Measurements from ENCODE around the gene HPCAL1. TPM values are rescaled to one million over a fixed set of nuclear protein-coding genes. Genes with fewer than 3 reads are reported as not detected.

The HPCAL1 gene
- total RNA-seq, 3 donors from 2014 or later = 42.0 to 98.1 (median 47.7) TPM

GRCh38 chr2:10465910-10466309 lies 163.2 kb downstream of the HPCAL1 start:
- intact Hi-C loops (cut with DNase I, micrococcal nuclease) = no loop called here
- Histone ChIP-seq H3K9me3 (no peaks in the 10 kb centered on the region), H3K4me3 (no peak overlapping the region), H3K4me1 (ENCODE audit: low read depth) (no peaks in the 10 kb centered on the region), H3K36me3 (ENCODE audit: low read depth) (no peaks in the 10 kb centered on the region)
- no peak for DNase-seq
- no peak for ATAC-seq
- TF ChIP-seq, protein P1, sequence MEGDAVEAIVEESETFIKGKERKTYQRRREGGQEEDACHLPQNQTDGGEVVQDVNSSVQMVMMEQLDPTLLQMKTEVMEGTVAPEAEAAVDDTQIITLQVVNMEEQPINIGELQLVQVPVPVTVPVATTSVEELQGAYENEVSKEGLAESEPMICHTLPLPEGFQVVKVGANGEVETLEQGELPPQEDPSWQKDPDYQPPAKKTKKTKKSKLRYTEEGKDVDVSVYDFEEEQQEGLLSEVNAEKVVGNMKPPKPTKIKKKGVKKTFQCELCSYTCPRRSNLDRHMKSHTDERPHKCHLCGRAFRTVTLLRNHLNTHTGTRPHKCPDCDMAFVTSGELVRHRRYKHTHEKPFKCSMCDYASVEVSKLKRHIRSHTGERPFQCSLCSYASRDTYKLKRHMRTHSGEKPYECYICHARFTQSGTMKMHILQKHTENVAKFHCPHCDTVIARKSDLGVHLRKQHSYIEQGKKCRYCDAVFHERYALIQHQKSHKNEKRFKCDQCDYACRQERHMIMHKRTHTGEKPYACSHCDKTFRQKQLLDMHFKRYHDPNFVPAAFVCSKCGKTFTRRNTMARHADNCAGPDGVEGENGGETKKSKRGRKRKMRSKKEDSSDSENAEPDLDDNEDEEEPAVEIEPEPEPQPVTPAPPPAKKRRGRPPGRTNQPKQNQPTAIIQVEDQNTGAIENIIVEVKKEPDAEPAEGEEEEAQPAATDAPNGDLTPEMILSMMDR (IDR thresholded peaks at IDR 0.05) = no peak

DNA sequence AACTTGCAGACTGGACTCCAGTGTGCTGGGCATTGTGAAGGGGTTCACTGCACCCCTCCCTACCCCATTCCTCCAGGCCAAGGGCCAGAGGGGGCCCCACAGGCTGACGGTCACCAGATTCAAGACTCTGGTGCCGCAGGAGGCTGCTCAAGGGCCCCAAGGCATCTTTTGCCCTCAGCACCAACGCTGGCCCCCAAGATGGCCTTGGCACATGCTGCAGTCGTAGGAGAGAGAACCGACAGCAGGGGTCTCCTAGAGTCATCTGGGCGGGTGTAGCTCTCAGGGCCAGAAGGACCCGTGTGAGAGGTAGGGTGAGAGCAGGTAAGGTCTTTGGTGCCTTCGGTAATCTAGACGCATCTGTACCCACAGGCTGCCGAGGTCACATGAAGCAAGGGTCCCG lies 164.1 kb downstream of the HPCAL1 start:
- intact Hi-C loops (cut with DNase I, micrococcal nuclease) = no loop called here
- ATAC-seq = no peak
- no peaks in the 10 kb centered on the region for H3K9me3 ChIP-seq

GRCh38 chr2:10467401-10467800 lies 164.7 kb downstream of the HPCAL1 start:
- Histone ChIP-seq H3K4me3 (no peak overlapping the region), H3K4me1 (ENCODE audit: low read depth) (no peaks in the 10 kb centered on the region), H3K36me3 (ENCODE audit: low read depth) (no peaks in the 10 kb centered on the region), H3K9me3 (no peaks in the 10 kb centered on the region)
- ATAC-seq = no peak
- intact Hi-C loops (cut with DNase I, micrococcal nuclease) = no loop called here
- TF ChIP-seq, protein P1 (IDR thresholded peaks at IDR 0.05) = no peak
- DNase-seq = no peak

More for the DNA sequence above, 164.1 kb downstream of the HPCAL1 start:
- Histone ChIP-seq H3K36me3 (ENCODE audit: low read depth) (no peaks in the 10 kb centered on the region), H3K4me1 (ENCODE audit: low read depth) (no peaks in the 10 kb centered on the region), H3K4me3 (no peak overlapping the region)
- DNase-seq = no peak
- TF ChIP-seq, protein P1 (IDR thresholded peaks at IDR 0.05) = no peak

- TF ChIP-seq, protein P1 (IDR thresholded peaks at IDR 0.05) = no peak
- H3K4me3 ChIP-seq = no peak overlapping the region
- ATAC-seq (no peak), DNase-seq (no peak)
- no peaks in the 10 kb centered on the region for H3K4me1 ChIP-seq (ENCODE audit: low read depth)
- intact Hi-C loops (cut with DNase I, micrococcal nuclease) = no loop called here
- no peaks in the 10 kb centered on the region for H3K9me3 ChIP-seq
- H3K36me3 ChIP-seq (ENCODE audit: low read depth) = no peaks in the 10 kb centered on the region
These were observed 166.6 kb downstream of the HPCAL1 start for GRCh38 chr2:10469301-10469700.

DNA sequence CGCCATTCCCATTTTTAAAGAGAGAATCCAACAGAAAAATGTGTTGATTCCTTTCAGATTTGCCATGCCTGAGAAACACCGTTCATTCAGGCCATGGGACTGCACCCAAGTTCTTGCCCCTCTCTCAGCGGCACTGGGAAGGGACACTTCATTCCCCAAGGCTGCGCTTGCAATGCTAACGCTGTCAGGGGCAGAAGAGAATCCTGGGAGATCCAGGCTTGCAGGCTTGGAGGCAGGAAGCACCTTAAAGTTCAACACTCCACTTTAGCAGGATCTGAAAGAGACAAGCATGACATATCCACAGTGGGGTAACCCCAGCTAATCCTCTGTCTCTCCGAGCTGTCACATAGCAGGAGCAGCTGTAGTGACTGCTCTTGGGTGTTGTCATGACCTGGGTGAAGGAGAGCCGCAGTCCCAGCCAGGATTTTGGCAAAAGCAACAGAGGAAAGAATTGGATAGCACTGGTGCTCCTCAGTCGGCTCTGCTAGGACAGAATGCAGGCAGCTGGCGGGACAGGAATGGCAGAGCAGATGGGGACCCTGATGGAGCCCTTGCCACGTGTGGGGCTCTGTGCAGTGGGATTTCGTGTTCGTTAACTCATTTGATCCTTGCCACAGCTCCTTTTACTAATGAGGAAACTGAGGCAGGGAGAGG lies 167.4 kb downstream of the HPCAL1 start:
- H3K36me3 ChIP-seq (ENCODE audit: low read depth) = no peaks in the 10 kb centered on the region
- no peak overlapping the region for H3K4me3 ChIP-seq
- no peaks in the 10 kb centered on the region for H3K4me1 ChIP-seq (ENCODE audit: low read depth)
- DNase-seq (no peak), ATAC-seq (no peak)
- TF ChIP-seq, protein P1 (IDR thresholded peaks at IDR 0.05) = no peak
- no peaks in the 10 kb centered on the region for H3K9me3 ChIP-seq
- intact Hi-C loops (cut with DNase I, micrococcal nuclease) = no loop called here
